ENCODE measurements around the gene PINK1. TPM values are rescaled to one million over a fixed set of nuclear protein-coding genes. Genes with fewer than 3 reads are reported as not detected.

PINK1 gene
- total RNA-seq, 1 experiment from 2014 or later: 7.2 TPM

DNA sequence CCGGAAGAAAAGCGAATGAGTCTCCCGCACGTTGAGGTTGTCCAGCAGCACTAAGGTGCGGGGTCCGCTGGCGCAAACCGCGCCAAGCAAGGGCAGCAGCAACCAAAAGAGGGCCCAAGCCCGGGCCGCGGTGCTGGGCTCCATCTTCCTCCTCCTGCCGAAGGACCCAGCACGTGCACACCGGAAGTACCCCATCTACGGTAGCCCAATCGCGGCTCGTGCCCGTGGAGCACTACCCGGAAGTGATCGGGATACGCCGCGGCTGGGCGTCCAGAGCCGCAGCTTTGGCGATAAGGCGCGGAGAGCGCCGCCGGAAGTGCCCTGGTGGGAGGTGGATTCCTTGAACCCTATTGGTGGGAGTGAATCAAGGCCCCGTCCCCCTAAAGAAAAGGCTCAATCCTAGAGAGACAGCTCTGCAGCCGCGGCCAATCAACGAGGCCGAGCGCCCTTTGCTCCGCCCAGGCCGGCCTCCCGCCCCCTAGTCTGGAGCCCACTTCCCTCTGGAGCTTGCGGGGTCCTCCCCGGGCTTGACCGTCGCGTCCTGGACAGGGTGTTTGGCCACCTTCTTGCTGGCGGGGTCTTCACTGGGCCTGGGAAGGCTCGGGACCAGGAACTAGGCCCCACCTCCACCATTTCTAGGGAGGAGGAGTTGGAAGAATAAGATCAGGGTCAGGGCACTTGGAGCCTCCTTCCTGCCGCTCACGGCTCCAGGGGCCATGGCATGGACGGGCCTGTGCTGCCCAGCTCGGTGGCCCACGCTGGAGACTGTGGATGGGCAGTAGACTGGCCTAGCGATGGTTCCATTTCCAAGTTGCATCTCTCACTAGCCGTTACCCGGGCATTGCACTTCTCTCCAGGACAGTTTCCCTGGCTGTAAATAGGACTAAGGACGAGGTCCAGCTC, 28.2 kb downstream of the PINK1 start, which contains the start of gene DDOST:
TSS of gene DDOST (minus strand) at position 163 of the 903 bp plus-strand sequence. CDS start at position 144, 19 bp downstream.
- peaks cover 34% of the 10 kb centered on the region for H3K36me3 ChIP-seq (ENCODE audit: insufficient read depth, low read length, poor library complexity, severe bottlenecking)
- TF ChIP-seq, protein P1, sequence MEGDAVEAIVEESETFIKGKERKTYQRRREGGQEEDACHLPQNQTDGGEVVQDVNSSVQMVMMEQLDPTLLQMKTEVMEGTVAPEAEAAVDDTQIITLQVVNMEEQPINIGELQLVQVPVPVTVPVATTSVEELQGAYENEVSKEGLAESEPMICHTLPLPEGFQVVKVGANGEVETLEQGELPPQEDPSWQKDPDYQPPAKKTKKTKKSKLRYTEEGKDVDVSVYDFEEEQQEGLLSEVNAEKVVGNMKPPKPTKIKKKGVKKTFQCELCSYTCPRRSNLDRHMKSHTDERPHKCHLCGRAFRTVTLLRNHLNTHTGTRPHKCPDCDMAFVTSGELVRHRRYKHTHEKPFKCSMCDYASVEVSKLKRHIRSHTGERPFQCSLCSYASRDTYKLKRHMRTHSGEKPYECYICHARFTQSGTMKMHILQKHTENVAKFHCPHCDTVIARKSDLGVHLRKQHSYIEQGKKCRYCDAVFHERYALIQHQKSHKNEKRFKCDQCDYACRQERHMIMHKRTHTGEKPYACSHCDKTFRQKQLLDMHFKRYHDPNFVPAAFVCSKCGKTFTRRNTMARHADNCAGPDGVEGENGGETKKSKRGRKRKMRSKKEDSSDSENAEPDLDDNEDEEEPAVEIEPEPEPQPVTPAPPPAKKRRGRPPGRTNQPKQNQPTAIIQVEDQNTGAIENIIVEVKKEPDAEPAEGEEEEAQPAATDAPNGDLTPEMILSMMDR (conservative IDR thresholded peaks at IDR 0.05; ENCODE audit: low read depth, low read length): peak; percentile 55
- no peak for TF ChIP-seq EZH2 (IDR thresholded peaks at IDR 0.05; ENCODE audit: borderline replicate concordance, low read depth, low read length, poor library complexity, severe bottlenecking)
- peaks cover 10% of the 10 kb centered on the region for H3K4me1 ChIP-seq (ENCODE audit: insufficient read depth, low read length, poor library complexity, severe bottlenecking)
- peak; percentile 99 for DNase-seq (ENCODE audit: low spot score)
- BruUV-seq (replicated peaks): TSS peak; percentile 91
- intact Hi-C loops (cut with micrococcal nuclease; ENCODE audit: unreplicated experiment): no loop called here
- CTCF ChIA-PET: interaction anchor here (0.6 to 1.4 kb wide), 3 partner anchors 27 to 242 kb away, joined by 3 to 6 read pairs (median 4); no protein-coding TSS in a partner anchor
- H3K4me3 ChIP-seq (ENCODE audit: low read depth, low read length, poor library complexity, severe bottlenecking): peak within 1 kb of the TSS; percentile 86
- H3K27ac ChIP-seq (ENCODE audit: low read depth, low read length, poor library complexity, severe bottlenecking): peak within 1 kb of the TSS; percentile 75
- POLR2A ChIA-PET (ENCODE audit: low non-redundant PET): no interaction called here
- no peaks in the 10 kb centered on the region for H3K27me3 ChIP-seq (replicated peaks; ENCODE audit: insufficient read depth, low read depth, low read length, poor library complexity)
- no peaks in the 10 kb centered on the region for H3K9me3 ChIP-seq (ENCODE audit: low read depth, low read length, poor library complexity, severe bottlenecking)

DNA sequence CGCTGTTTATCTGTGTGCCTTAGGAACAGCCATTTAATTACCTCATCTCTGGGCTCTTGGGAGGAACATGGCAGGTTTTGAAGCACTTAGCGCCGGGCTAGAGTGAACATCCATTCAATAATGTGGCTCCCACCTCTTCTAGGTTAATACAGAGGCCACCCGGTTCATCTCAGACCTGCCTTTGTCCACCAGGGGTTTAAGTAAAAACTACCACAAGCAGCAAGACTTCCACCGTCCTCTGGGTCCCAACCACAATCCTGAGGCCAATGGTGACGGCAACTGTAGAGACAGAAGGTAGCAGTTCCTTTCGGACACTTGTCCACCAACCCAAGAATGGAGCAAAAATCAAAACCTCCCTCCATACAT, 28.8 kb downstream of the PINK1 start:
- no TSS peak for BruUV-seq (replicated peaks)
- DNase-seq (ENCODE audit: low spot score): no peak
- ChIA-PET CTCF (interaction anchor here (0.6 to 1.3 kb wide), 2 partner anchors 35 to 241 kb away, joined by 3 to 6 read pairs; no protein-coding TSS in a partner anchor), POLR2A (ENCODE audit: low non-redundant PET) (no interaction called here)
- peak overlapping the region; percentile 86 for H3K4me3 ChIP-seq (ENCODE audit: low read depth, low read length, poor library complexity, severe bottlenecking)
- no peaks in the 10 kb centered on the region for H3K27me3 ChIP-seq (replicated peaks; ENCODE audit: insufficient read depth, low read depth, low read length, poor library complexity)
- H3K27ac ChIP-seq (ENCODE audit: low read depth, low read length, poor library complexity, severe bottlenecking): peak overlapping the region; percentile 75
- TF ChIP-seq, protein P1 (conservative IDR thresholded peaks at IDR 0.05; ENCODE audit: low read depth, low read length): no peak
- no peak for TF ChIP-seq EZH2 (IDR thresholded peaks at IDR 0.05; ENCODE audit: borderline replicate concordance, low read depth, low read length, poor library complexity, severe bottlenecking)
- H3K4me1 ChIP-seq (ENCODE audit: insufficient read depth, low read length, poor library complexity, severe bottlenecking): peaks cover 10% of the 10 kb centered on the region
- H3K9me3 ChIP-seq (ENCODE audit: low read depth, low read length, poor library complexity, severe bottlenecking): no peaks in the 10 kb centered on the region
- intact Hi-C loops (cut with micrococcal nuclease; ENCODE audit: unreplicated experiment): no loop called here
- peaks cover 28% of the 10 kb centered on the region for H3K36me3 ChIP-seq (ENCODE audit: insufficient read depth, low read length, poor library complexity, severe bottlenecking)

DNA sequence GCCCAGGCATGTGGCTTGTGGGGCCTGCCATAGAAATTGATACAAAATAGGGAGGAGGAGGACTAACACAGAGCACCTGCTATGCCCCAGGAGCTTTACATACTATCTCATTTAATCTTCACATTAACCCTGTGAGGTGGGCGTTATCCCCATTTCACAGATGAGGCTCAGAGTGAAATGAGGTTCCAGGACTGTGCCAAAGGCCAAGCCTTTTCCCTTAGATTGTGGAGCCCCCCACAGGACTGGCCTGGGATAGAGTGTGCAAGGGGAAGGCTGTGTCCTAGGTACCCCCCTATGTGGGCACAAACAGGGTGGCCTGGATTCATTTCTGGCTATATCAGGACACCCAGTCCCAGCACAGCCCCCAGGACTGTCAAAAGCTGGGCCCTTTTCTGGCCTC, 30.1 kb downstream of the PINK1 start:
- Histone ChIP-seq H3K9me3 (ENCODE audit: low read depth, low read length, poor library complexity, severe bottlenecking) (no peaks in the 10 kb centered on the region), H3K27me3 (replicated peaks; ENCODE audit: insufficient read depth, low read depth, low read length, poor library complexity) (no peaks in the 10 kb centered on the region), H3K4me3 (ENCODE audit: low read depth, low read length, poor library complexity, severe bottlenecking) (no peak overlapping the region), H3K27ac (ENCODE audit: low read depth, low read length, poor library complexity, severe bottlenecking) (no peak overlapping the region), H3K36me3 (ENCODE audit: insufficient read depth, low read length, poor library complexity, severe bottlenecking) (peaks cover 16% of the 10 kb centered on the region), H3K4me1 (ENCODE audit: insufficient read depth, low read length, poor library complexity, severe bottlenecking) (peaks cover 10% of the 10 kb centered on the region)
- no peak for DNase-seq (ENCODE audit: low spot score)
- ChIA-PET CTCF (no interaction called here), POLR2A (ENCODE audit: low non-redundant PET) (no interaction called here)
- intact Hi-C loops (cut with micrococcal nuclease; ENCODE audit: unreplicated experiment): no loop called here
- BruUV-seq (replicated peaks): no TSS peak
- TF ChIP-seq, protein P1 (conservative IDR thresholded peaks at IDR 0.05; ENCODE audit: low read depth, low read length): no peak
- no peak for TF ChIP-seq EZH2 (IDR thresholded peaks at IDR 0.05; ENCODE audit: borderline replicate concordance, low read depth, low read length, poor library complexity, severe bottlenecking)
